OCI-LY3 (cell line): ENCODE data around the gene FCHSD2.
"Not testable (repeated sequence)": the region's sequence is repeated elsewhere in the genome, so short reads cannot be mapped to it uniquely, and the experiment has no call there.

Source experiments
- H2AFZ ChIP-seq: fragments of 200-600, 300-600 bp; shearing (Covaris generic); 2 replicates; pipeline ENCODE4 v1.6.0; 2014; ENCODE audit warnings: antibody characterized with exemption, low read depth, low read length
- H3K27ac ChIP-seq: fragments of 200-600, 300-600 bp; sonication (generic); 2 replicates; pipeline ENCODE4 v1.5.1; 2014; ENCODE audit warnings: mild to moderate bottlenecking, low read length, moderate library complexity, mixed read lengths
- H3K27me3 ChIP-seq: fragments of 200-600, 300-600 bp; sonication (generic); 2 replicates; pipeline ENCODE4 v1.6.1; 2014; ENCODE audit warnings: low read depth, low read length, mixed read lengths
- H3K36me3 ChIP-seq: fragments of 200-600, 300-600 bp; sonication (generic); replicated peaks from 2 replicates; pipeline ENCODE3; 2014; ENCODE audit warnings: low read depth, low read length, mixed read lengths
- H3K4me1 ChIP-seq: fragments of 300-600, 200-600 bp; sonication (generic); 2 replicates; pipeline ENCODE4 v1.6.1; 2014; ENCODE audit warnings: low read length, mixed read lengths
- H3K4me2 ChIP-seq: fragments of 200-600, 300-600 bp; sonication (generic); 2 replicates; pipeline ENCODE4 v1.6.1; 2014; ENCODE audit warnings: low read length, mixed read lengths
- H3K4me3 ChIP-seq: fragments of 300-600, 200-600 bp; sonication (generic); 2 replicates; pipeline ENCODE4 v1.5.1; 2014; ENCODE audit warnings: antibody characterized with exemption, mild to moderate bottlenecking, low read length, moderate library complexity
- H3K79me2 ChIP-seq: fragments of 300-600, 200-600 bp; shearing (Covaris generic); 2 replicates; pipeline ENCODE4 v1.6.1; 2014; ENCODE audit warnings: mild to moderate bottlenecking, low read length, mixed read lengths
- H3K9ac ChIP-seq: fragments of 300-600, 200-600 bp; shearing (Covaris generic); 2 replicates; pipeline ENCODE4 v1.6.0; 2014; ENCODE audit warnings: mild to moderate bottlenecking, low read length, moderate library complexity
- H3K9me3 ChIP-seq: fragments of 200-600, 300-600 bp; shearing (Covaris generic); 2 replicates; pipeline ENCODE4 v1.6.1; 2014; ENCODE audit warnings: low read length, mixed read lengths; ENCODE audit not compliant: insufficient read depth
- H4K20me1 ChIP-seq: fragments of 200-600, 300-600 bp; sonication (generic); 2 replicates; pipeline ENCODE4 v1.6.1; 2016; ENCODE audit warnings: low read length, mixed read lengths; ENCODE audit not compliant: insufficient read depth
- CTCF ChIP-seq: fragments of 200-600, 300-600 bp; sonication (generic); IDR thresholded peaks from 2 replicates; pipeline ENCODE4 v1.5.1; 2014; ENCODE audit warnings: antibody characterized with exemption, low read length, low read depth
- EZH2phosphoT487 ChIP-seq: fragments of 200-600 bp; shearing (Covaris generic); IDR thresholded peaks from 2 replicates; pipeline ENCODE4 v1.6.1; 2018; ENCODE audit warnings: antibody characterized with exemption, mixed run types, low read depth

FCHSD2 gene

GRCh38 chr11:73139476-73140198 lies 2.5 kb downstream of the FCHSD2 start:
- Histone ChIP-seq H3K4me3 (peak overlapping the region; percentile 84), H2AFZ (no peak overlapping the region), H3K9me3 (no peaks in the 10 kb centered on the region), H3K36me3 (peaks cover 56% of the 10 kb centered on the region), H3K4me1 (peaks cover 60% of the 10 kb centered on the region), H3K9ac (peak overlapping the region; percentile 97), H4K20me1 (peaks cover 47% of the 10 kb centered on the region), H3K79me2 (peaks cover 93% of the 10 kb centered on the region), H3K27me3 (no peaks in the 10 kb centered on the region), H3K4me2 (peak overlapping the region; percentile 74), H3K27ac (peak overlapping the region; percentile 98)
- TF ChIP-seq EZH2phosphoT487: no peak
- no peak for TF ChIP-seq CTCF

- Histone ChIP-seq H2AFZ (no peak overlapping the region), H3K27me3 (no peaks in the 10 kb centered on the region), H3K36me3 (peaks cover 70% of the 10 kb centered on the region), H4K20me1 (peaks cover 65% of the 10 kb centered on the region), H3K4me2 (peak overlapping the region; percentile 74), H3K79me2 (peaks cover 94% of the 10 kb centered on the region), H3K9ac (peak overlapping the region; percentile 39), H3K27ac (peak overlapping the region; percentile 98), H3K4me3 (peak overlapping the region; percentile 84), H3K9me3 (no peaks in the 10 kb centered on the region), H3K4me1 (peaks cover 45% of the 10 kb centered on the region)
- TF ChIP-seq EZH2phosphoT487: no peak
- TF ChIP-seq CTCF: no peak
Observed at GRCh38 chr11:73137944-73138274, 4.2 kb downstream of the FCHSD2 start.

GRCh38 chr11:73137262-73137943 lies 4.7 kb downstream of the FCHSD2 start:
- peak overlapping the region; percentile 84 for H3K4me3 ChIP-seq
- no peaks in the 10 kb centered on the region for H3K9me3 ChIP-seq
- peaks cover 73% of the 10 kb centered on the region for H3K36me3 ChIP-seq
- H2AFZ ChIP-seq: no peak overlapping the region
- no peaks in the 10 kb centered on the region for H3K27me3 ChIP-seq
- H3K79me2 ChIP-seq: peaks cover 97% of the 10 kb centered on the region
- peak overlapping the region; percentile 74 for H3K4me2 ChIP-seq
- peaks cover 42% of the 10 kb centered on the region for H3K4me1 ChIP-seq
- TF ChIP-seq EZH2phosphoT487 (no peak), CTCF (peak; percentile 29)
- peak overlapping the region; percentile 39 for H3K9ac ChIP-seq
- H3K27ac ChIP-seq: peak overlapping the region; percentile 98
- H4K20me1 ChIP-seq: peaks cover 70% of the 10 kb centered on the region

- Histone ChIP-seq H3K4me1 (peaks cover 42% of the 10 kb centered on the region), H3K79me2 (peaks cover 100% of the 10 kb centered on the region), H3K36me3 (peaks cover 80% of the 10 kb centered on the region), H3K4me2 (peak overlapping the region; percentile 74), H4K20me1 (peaks cover 77% of the 10 kb centered on the region), H3K4me3 (peak overlapping the region; percentile 84), H3K9ac (0 out of 2 replicates have a peak overlapping the region, but pooled peaks have one; percentile 39), H3K27ac (peak overlapping the region; percentile 98)
- not testable (repeated sequence) for H3K9me3 ChIP-seq, H3K27me3 ChIP-seq, H2AFZ ChIP-seq
Observed at GRCh38 chr11:73136722-73137121, 5.4 kb downstream of the FCHSD2 start.
